CD4-positive, alpha-beta T cell treated with Interleukin-15 for 4 hours (primary cell): Measurements from ENCODE around the gene SESN1.

ENCODE experiments used
- DNase-seq: peaks from one replicate; pipeline ENCODE4 v3.0.0-alpha.2; 2020; ENCODE audit warnings: low spot score

The SESN1 gene

GRCh38 chr6:109060571-109060970 is 34.1 kb downstream of the SESN1 start:
- no peak for DNase-seq

GRCh38 chr6:109059571-109060021 is 35.0 kb downstream of the SESN1 start:
- DNase-seq, result peak; percentile 62

- DNase-seq, result no peak
Observed at GRCh38 chr6:109059153-109059552, 35.5 kb downstream of the SESN1 start.

- no peak for DNase-seq
Observed at GRCh38 chr6:109058620-109059019, 36.0 kb downstream of the SESN1 start.

GRCh38 chr6:109056661-109057060 is 38.0 kb downstream of the SESN1 start:
- DNase-seq, result no peak

GRCh38 chr6:109055771-109056235 is 38.8 kb downstream of the SESN1 start:
- DNase-seq, result no peak

GRCh38 chr6:109053336-109053735 is 41.3 kb downstream of the SESN1 start:
- DNase-seq, result no peak

GRCh38 chr6:109052852-109053251 is 41.8 kb downstream of the SESN1 start:
- DNase-seq, result no peak

GRCh38 chr6:109052018-109052651 is 42.5 kb downstream of the SESN1 start:
- DNase-seq, result no peak

GRCh38 chr6:109051301-109052017 is 43.2 kb downstream of the SESN1 start:
- DNase-seq, result no peak

- no peak for DNase-seq
Observed at GRCh38 chr6:109050447-109051102, 44.1 kb downstream of the SESN1 start.

GRCh38 chr6:109050012-109050411 is 44.6 kb downstream of the SESN1 start:
- DNase-seq, result no peak

GRCh38 chr6:109048670-109049415 is 45.8 kb downstream of the SESN1 start:
- DNase-seq, result no peak

GRCh38 chr6:109048176-109048575 is 46.5 kb downstream of the SESN1 start:
- DNase-seq, result no peak

- DNase-seq, result no peak
Observed at GRCh38 chr6:109045493-109045892, 49.2 kb downstream of the SESN1 start.

- DNase-seq, result no peak
Observed at GRCh38 chr6:109039795-109040194, 54.9 kb downstream of the SESN1 start.

GRCh38 chr6:109038837-109039398 is 55.7 kb downstream of the SESN1 start:
- no peak for DNase-seq

- peak; percentile 42 for DNase-seq
Observed at GRCh38 chr6:109036574-109037294, 57.9 kb downstream of the SESN1 start.

- DNase-seq, result no peak
Observed at GRCh38 chr6:109034526-109034925, 60.1 kb downstream of the SESN1 start.

- DNase-seq, result no peak
Observed at GRCh38 chr6:109033655-109034054, 61.0 kb downstream of the SESN1 start.

- DNase-seq, result no peak
Observed at GRCh38 chr6:109031416-109031815, 63.2 kb downstream of the SESN1 start.
